ENCODE data around the gene NFKBIE.

DNA sequence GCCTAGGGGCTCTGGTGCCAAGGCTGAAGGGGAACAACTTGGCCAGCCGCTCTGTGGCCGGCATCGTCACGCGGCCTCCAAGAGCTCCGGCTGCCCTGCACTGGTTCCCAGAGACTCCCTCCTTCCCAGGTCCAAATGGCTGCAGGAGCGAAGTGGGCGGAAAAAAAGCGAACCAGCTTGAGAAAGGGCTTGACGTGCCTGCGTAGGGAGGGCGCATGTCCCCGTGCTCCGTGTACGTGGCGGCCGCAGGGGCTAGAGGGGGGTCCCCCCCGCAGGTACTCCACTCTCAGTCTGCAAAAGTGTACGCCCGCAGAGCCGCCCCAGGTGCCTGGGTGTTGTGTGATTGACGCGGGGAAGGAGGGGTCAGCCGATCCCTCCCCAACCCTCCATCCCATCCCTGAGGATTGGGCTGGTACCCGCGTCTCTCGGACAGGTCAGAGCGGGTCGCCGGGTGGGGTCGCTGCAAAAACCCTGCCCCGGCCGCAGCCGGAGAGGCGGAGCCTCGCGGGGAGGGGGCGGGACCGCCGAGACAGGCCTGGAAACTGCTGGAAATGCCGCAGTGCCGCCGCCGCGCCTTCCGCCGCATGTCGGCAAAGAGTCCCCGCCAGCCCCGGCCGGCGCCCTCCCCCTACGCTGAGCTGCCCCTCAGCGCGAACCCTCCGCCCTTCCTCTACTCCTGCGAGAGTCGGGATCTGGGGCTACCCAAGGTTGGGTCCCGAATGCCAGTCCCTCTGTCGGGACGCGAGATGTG lies 19.3 kb downstream of the NFKBIE start:
- TF ChIP-seq, protein P1, sequence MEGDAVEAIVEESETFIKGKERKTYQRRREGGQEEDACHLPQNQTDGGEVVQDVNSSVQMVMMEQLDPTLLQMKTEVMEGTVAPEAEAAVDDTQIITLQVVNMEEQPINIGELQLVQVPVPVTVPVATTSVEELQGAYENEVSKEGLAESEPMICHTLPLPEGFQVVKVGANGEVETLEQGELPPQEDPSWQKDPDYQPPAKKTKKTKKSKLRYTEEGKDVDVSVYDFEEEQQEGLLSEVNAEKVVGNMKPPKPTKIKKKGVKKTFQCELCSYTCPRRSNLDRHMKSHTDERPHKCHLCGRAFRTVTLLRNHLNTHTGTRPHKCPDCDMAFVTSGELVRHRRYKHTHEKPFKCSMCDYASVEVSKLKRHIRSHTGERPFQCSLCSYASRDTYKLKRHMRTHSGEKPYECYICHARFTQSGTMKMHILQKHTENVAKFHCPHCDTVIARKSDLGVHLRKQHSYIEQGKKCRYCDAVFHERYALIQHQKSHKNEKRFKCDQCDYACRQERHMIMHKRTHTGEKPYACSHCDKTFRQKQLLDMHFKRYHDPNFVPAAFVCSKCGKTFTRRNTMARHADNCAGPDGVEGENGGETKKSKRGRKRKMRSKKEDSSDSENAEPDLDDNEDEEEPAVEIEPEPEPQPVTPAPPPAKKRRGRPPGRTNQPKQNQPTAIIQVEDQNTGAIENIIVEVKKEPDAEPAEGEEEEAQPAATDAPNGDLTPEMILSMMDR (IDR thresholded peaks at IDR 0.05; ENCODE audit: poor library complexity), result peak; percentile 48
- TF ChIP-seq EZH2phosphoT487 (IDR thresholded peaks at IDR 0.05; ENCODE audit: low read depth, severe bottlenecking, unreplicated experiment), result no peak
- TF ChIP-seq EZH2 (IDR thresholded peaks at IDR 0.05; ENCODE audit: borderline replicate concordance), result no peak

Data from hepatocyte (in vitro differentiated cells).